Measurements from ENCODE around the gene MBP.

MBP gene

GRCh38 chr18:77150588-77150987 lies 18.0 kb upstream of the MBP start:
- DNase-seq = no peak

GRCh38 chr18:77148289-77148688 lies 15.7 kb upstream of the MBP start:
- no peak for DNase-seq

GRCh38 chr18:77147418-77147852 lies 14.9 kb upstream of the MBP start:
- DNase-seq = peak; percentile 45

GRCh38 chr18:77146249-77147080 lies 13.9 kb upstream of the MBP start:
- no peak for DNase-seq

- no peak for DNase-seq
Measured at GRCh38 chr18:77145364-77145901, 12.8 kb upstream of the MBP start.

- DNase-seq = no peak
Measured at GRCh38 chr18:77144451-77145118, 12.0 kb upstream of the MBP start.

GRCh38 chr18:77144046-77144445 lies 11.5 kb upstream of the MBP start:
- DNase-seq = no peak

- DNase-seq = no peak
Measured at GRCh38 chr18:77143196-77143595, 10.6 kb upstream of the MBP start.

GRCh38 chr18:77141401-77142118 lies 9.0 kb upstream of the MBP start:
- no peak for DNase-seq

GRCh38 chr18:77140439-77141109 lies 8.0 kb upstream of the MBP start:
- peak; percentile 51 for DNase-seq

- DNase-seq = no peak
Measured at GRCh38 chr18:77140030-77140429, 7.4 kb upstream of the MBP start.

GRCh38 chr18:77139619-77140018 lies 7.0 kb upstream of the MBP start:
- no peak for DNase-seq

- DNase-seq = no peak
Measured at GRCh38 chr18:77138270-77138669, 5.7 kb upstream of the MBP start.

GRCh38 chr18:77137851-77138250 lies 5.3 kb upstream of the MBP start:
- DNase-seq = no peak

- no peak for DNase-seq
Measured at GRCh38 chr18:77136871-77137665, 4.5 kb upstream of the MBP start.

GRCh38 chr18:77136076-77136718 lies 3.6 kb upstream of the MBP start:
- DNase-seq = no peak

- DNase-seq = no peak
Measured at GRCh38 chr18:77135339-77136075, 2.9 kb upstream of the MBP start.

GRCh38 chr18:77134611-77135010 lies 2.0 kb upstream of the MBP start:
- no peak for DNase-seq

- DNase-seq = peak; percentile 37
Measured at GRCh38 chr18:77133835-77134496, 1.4 kb upstream of the MBP start.

Data from activated T-cell treated with anti-CD3 and anti-CD28 coated beads, Interleukin-2, amount 50 U/mL, for 1 hour (primary cell).